Colonic mucosa (tissue), 4 donors: ENCODE measurements around the gene SERPINA12. TPM values are rescaled to one million over a fixed set of nuclear protein-coding genes. Genes with fewer than 3 reads are reported as not detected.
"Not testable (repeated sequence)": the region's sequence is repeated elsewhere in the genome, so short reads cannot be mapped to it uniquely, and the experiment has no call there.

ENCODE experiments used
- DNase-seq: peaks from one replicate; pipeline ENCODE4 v3.0.0-alpha.2; 2020
- H3K27ac ChIP-seq: fragments of 200-600 bp; one replicate; pipeline ENCODE4 v1.8.0; 2021
- H3K27me3 ChIP-seq: fragments of 200-600 bp; one replicate; pipeline ENCODE4 v1.8.0; 2021
- H3K36me3 ChIP-seq: fragments of 200-600 bp; one replicate; pipeline ENCODE4 v1.8.0; 2021
- H3K4me1 ChIP-seq: fragments of 200-600 bp; one replicate; pipeline ENCODE4 v1.8.0; 2021; ENCODE audit warnings: mild to moderate bottlenecking
- H3K4me3 ChIP-seq: fragments of 200-600 bp; one replicate; pipeline ENCODE4 v1.8.0; 2021
- H3K9ac ChIP-seq, 2 donors: one replicate each; pipeline ENCODE4 v1.7.0; 2013; ENCODE audit warnings: control low read depth in 2 of 2, low read depth in 2 of 2, low read length in 2 of 2
- H3K9me3 ChIP-seq: fragments of 200-600 bp; one replicate; pipeline ENCODE4 v1.8.0; 2021
- intact Hi-C: fragments of 100-400 bp; cut with DNase I; formaldehyde crosslinking; loops from one replicate; pipeline ENCODE4 v1.14.1; 2022
- total RNA-seq, 2 donors: library from RNA; stranded (reverse); fragmentation: NEBNext Ultra II Directional in 1 of 2; extraction: Animal tissue kit (Norgen Biotek cat#: 25700) in 1 of 2; gene quantifications; one replicate each; pipeline ENCODE4 v1.2.1, GENCODE V29; 2021
- TF ChIP-seq, protein P1 (sequence below): fragments of 200-600 bp; IDR thresholded peaks from one replicate; pipeline ENCODE4 v1.8.0; 2022; ENCODE audit warnings: antibody characterized with exemption, mild to moderate bottlenecking
- donor health status: healthy.
- donor health status: DM: no; HTN: no; CAD: no.
- donor health status: DM: no; HTN: no; CAD: no.

Gene SERPINA12
- total RNA-seq, 2 donors from 2014 or later: not detected

DNA sequence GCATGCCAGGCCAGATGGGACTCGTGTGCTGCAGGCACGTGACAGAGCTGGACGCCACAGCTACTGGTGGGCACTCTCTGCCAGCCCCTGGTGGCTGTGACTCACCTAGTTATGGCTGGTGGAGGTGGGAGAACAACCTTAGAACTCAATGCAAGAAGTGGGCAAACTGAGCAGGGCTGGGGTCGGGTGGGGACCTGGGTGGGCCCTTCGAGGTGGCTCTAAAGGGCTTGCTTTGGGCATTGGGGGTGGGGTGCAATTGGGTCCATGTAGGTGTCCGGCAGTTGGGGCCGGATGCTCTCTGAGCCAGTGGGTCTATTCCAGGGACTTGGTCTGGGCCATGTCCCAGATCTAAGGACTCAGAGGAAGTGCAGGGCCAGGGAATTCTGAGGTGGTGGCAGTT is 5.1 kb upstream of the SERPINA12 start:
- Histone ChIP-seq H3K4me3 (no peak overlapping the region), H3K27ac (no peak overlapping the region), H3K27me3 (no peaks in the 10 kb centered on the region), H3K36me3 (no peaks in the 10 kb centered on the region), H3K9ac (no peak overlapping the region), H3K4me1 (no peaks in the 10 kb centered on the region), H3K9me3 (no peaks in the 10 kb centered on the region)
- intact Hi-C loops: no loop called here
- DNase-seq: no peak
- TF ChIP-seq, protein P1, sequence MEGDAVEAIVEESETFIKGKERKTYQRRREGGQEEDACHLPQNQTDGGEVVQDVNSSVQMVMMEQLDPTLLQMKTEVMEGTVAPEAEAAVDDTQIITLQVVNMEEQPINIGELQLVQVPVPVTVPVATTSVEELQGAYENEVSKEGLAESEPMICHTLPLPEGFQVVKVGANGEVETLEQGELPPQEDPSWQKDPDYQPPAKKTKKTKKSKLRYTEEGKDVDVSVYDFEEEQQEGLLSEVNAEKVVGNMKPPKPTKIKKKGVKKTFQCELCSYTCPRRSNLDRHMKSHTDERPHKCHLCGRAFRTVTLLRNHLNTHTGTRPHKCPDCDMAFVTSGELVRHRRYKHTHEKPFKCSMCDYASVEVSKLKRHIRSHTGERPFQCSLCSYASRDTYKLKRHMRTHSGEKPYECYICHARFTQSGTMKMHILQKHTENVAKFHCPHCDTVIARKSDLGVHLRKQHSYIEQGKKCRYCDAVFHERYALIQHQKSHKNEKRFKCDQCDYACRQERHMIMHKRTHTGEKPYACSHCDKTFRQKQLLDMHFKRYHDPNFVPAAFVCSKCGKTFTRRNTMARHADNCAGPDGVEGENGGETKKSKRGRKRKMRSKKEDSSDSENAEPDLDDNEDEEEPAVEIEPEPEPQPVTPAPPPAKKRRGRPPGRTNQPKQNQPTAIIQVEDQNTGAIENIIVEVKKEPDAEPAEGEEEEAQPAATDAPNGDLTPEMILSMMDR: no peak

DNA sequence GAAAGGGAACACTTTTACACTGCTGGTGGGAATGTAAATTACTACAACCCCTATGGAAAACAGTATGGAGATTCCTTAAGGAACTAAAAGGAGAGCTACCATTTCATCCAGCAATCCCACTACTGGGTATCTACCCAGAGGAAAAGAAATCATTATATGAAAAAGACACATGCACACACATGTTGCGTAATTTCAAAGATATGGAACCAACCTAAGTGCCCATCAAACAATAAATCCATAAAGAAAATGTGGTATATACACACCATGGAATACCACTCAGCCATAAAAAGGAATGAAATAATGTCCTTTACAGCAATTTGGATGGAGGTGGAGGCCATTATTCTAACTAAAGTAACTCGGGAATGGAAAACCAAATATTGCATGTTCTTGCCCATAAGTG is 1.2 kb upstream of the SERPINA12 start:
- DNase-seq, H3K36me3 ChIP-seq, intact Hi-C loops, H3K27ac ChIP-seq, H3K27me3 ChIP-seq, H3K4me3 ChIP-seq, H3K4me1 ChIP-seq, H3K9me3 ChIP-seq, H3K9ac ChIP-seq: not testable (repeated sequence)

DNA sequence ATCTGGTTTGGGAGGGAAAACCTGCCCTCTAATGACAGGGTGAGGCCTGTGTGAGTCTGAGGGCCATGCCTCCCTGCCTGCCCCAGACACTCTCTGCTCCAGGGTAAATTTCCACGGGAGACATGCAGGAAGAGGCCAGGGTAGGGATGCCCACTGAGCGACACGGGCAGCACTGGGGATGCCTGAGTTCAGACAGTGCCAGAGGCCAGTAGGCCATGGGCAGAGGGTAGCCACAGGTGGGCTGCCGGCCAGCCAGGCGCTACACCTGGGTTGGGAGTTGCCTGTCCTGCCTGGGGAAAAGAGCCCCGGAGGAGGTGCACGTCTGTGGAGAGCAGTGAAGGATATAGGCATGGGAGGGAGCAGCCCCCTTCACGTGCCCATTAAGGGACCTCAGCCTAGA is 3.6 kb downstream of the SERPINA12 start:
- Histone ChIP-seq H3K36me3 (no peaks in the 10 kb centered on the region), H3K4me3 (no peak overlapping the region), H3K27ac (no peak overlapping the region), H3K9me3 (no peaks in the 10 kb centered on the region), H3K27me3 (no peaks in the 10 kb centered on the region), H3K4me1 (no peaks in the 10 kb centered on the region), H3K9ac (no peak overlapping the region)
- intact Hi-C loops: no loop called here
- DNase-seq: no peak
- TF ChIP-seq, protein P1: no peak

DNA sequence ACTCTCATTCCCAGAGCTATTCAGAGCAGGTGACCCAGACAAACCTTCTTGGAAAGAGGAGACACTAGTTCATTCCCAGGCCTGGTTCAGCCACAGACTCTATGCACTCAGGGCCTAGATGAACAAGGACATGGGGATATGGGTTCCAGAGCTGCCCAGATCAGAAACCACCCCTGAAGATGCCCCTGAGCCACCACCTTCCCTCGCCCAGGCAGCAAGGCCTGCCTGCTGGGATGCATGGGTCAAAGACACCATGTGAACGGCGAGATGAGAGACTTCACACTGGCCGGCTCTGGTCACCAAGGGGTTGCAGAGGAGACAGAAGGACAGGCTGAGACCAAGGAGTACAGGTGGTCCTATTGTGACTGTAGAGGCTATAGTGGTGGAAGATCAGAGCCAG is 4.1 kb downstream of the SERPINA12 start:
- Histone ChIP-seq H3K27ac (no peak overlapping the region), H3K9ac (no peak overlapping the region), H3K9me3 (no peaks in the 10 kb centered on the region), H3K4me3 (no peak overlapping the region), H3K36me3 (no peaks in the 10 kb centered on the region), H3K27me3 (no peaks in the 10 kb centered on the region), H3K4me1 (no peaks in the 10 kb centered on the region)
- TF ChIP-seq, protein P1: no peak
- no peak for DNase-seq
- intact Hi-C loops: no loop called here

DNA sequence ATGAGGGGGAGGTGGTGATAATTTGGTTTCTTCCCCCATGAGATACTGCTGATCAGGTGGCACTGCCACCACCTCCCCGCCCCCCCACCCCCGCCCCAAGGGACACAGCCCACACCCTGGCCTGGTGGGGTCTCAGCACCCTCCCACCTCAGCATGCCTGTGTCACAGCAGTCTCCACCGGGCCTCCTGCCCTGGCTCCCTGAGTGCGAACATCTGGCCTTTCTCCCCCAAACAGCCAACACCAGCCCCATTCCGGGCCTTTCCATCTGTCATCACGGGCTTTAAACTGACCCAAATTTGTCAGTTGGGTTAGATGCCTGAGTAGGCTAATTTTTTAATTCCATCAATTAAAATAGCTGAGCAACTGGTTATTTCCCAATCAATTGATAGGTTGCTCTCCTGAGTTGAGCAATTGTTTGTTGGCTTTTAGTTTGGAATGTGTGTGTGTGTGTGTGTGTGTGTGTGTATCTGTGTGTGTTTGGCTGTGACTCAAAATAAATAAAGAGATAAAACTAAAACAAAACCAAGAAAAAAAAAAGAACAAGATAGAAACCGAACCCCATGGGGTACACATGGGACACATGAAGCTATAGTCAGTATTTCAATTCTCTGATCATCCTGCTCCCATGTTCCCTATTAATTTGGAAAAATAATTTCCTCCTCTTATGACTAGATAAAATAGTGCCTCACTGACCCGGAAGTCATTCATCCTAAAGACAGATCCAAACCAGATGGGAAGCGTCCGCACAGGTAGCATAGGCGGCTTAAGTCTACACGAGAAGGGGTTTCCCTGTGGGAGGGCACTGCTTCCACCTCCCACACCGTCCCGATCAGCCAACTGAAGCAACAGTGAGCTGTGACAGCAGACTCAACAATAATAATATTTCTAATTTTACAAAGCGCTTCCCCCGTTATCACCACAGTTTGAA is 7.4 kb downstream of the SERPINA12 start:
- no peak for DNase-seq
- no peak overlapping the region for H3K4me3 ChIP-seq
- H3K9me3 ChIP-seq: no peaks in the 10 kb centered on the region
- no peaks in the 10 kb centered on the region for H3K27me3 ChIP-seq
- H3K36me3 ChIP-seq: no peaks in the 10 kb centered on the region
- H3K9ac ChIP-seq: no peak overlapping the region
- intact Hi-C loops: no loop called here
- no peaks in the 10 kb centered on the region for H3K4me1 ChIP-seq
- TF ChIP-seq, protein P1: no peak
- no peak overlapping the region for H3K27ac ChIP-seq

DNA sequence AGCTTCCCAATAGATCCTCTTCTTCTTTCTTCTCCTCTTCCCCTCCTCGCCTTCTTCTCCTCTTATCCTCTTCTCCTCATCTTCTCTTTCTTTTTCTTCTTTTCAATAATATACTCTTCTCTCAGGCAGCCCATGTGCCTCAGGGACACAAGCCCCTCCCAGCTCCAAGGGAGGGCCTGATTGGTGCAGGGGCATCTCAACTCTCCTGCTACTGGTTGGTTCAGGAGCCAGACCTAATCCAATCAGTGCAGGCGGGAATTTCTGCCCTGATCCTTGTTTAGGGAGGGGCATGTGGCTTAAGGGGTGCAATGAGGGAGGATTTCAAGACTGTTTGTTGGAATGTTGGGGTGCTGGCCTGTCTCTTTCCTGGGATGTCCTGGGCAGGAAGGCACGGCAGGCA is 9.0 kb downstream of the SERPINA12 start:
- H3K9ac ChIP-seq: no peak overlapping the region
- no peak for DNase-seq
- H3K27ac ChIP-seq: no peak overlapping the region
- no peaks in the 10 kb centered on the region for H3K4me1 ChIP-seq
- no peak overlapping the region for H3K4me3 ChIP-seq
- no peaks in the 10 kb centered on the region for H3K27me3 ChIP-seq
- intact Hi-C loops: no loop called here
- H3K36me3 ChIP-seq: no peaks in the 10 kb centered on the region
- H3K9me3 ChIP-seq: no peaks in the 10 kb centered on the region
- TF ChIP-seq, protein P1: no peak
